Kidney (tissue), 14 donors: ENCODE results near the gene NOD2. TPM values are rescaled to one million over a fixed set of nuclear protein-coding genes. Genes with fewer than 3 reads are reported as not detected.

Experiments
- DNase-seq, 5 donors: peaks; one replicate each; pipeline ENCODE4 v3.0.0-alpha.2; 2013 to 2020
- FAIRE-seq: peaks from 2 replicates; lab custom pipeline; 2012; peaks lifted over from hg19 to GRCh38; lab: Jason Lieb, UNC
- H3K27ac ChIP-seq, 2 donors: one replicate each; pipeline ENCODE4 v1.7.0; 2013; ENCODE audit warnings: low read depth in 2 of 2, low read length in 2 of 2, inconsistent platforms in 1 of 2
- H3K27me3 ChIP-seq: one replicate; pipeline ENCODE4 v1.7.1; 2013; ENCODE audit warnings: low read length, inconsistent platforms; ENCODE audit not compliant: control insufficient read depth, insufficient read depth
- H3K36me3 ChIP-seq, 3 donors: one replicate each; pipeline versions ENCODE4 v1.7.0 to v1.7.1; 2013; ENCODE audit warnings: low read length in 3 of 3, control low read depth in 1 of 3, inconsistent platforms in 1 of 3; ENCODE audit not compliant: insufficient read depth in 3 of 3, control insufficient read depth in 2 of 3
- H3K4me1 ChIP-seq, 3 donors: one replicate each; pipeline versions ENCODE4 v1.7.0 to v1.7.1; 2013; ENCODE audit warnings: low read length in 3 of 3, inconsistent platforms in 1 of 3, low read depth in 1 of 3; ENCODE audit not compliant: control insufficient read depth in 2 of 3, insufficient read depth in 2 of 3
- H3K4me3 ChIP-seq, 3 donors: one replicate each; pipeline versions ENCODE4 v1.7.0 to v1.8.1; 2013; ENCODE audit warnings: low read length in 3 of 3, control low read depth in 1 of 3, inconsistent platforms in 1 of 3
- H3K9ac ChIP-seq, 3 donors: one replicate each; pipeline versions ENCODE4 v1.7.0 to v1.7.1; 2013; ENCODE audit warnings: low read length in 3 of 3, control low read depth in 1 of 3, inconsistent platforms in 1 of 3
- H3K9me3 ChIP-seq, 3 donors: one replicate each; pipeline versions ENCODE4 v1.7.0 to v1.7.1; 2013; ENCODE audit warnings: low read length in 3 of 3, control low read depth in 1 of 3, inconsistent platforms in 1 of 3; ENCODE audit not compliant: control insufficient read depth in 2 of 3, insufficient read depth in 1 of 3
- CTCF ChIP-seq: IDR thresholded peaks from 3 replicates; pipeline ENCODE4 v1.5.1; 2012; ENCODE audit warnings: mild to moderate bottlenecking, moderate library complexity, borderline replicate concordance; ENCODE audit not compliant: insufficient read depth; ENCODE audit errors: extremely low read depth
- intact Hi-C: fragments of 100-400 bp; cut with DNase I; formaldehyde crosslinking; loops from one replicate; pipeline ENCODE4 v1.11.1; 2022
- polyA plus RNA-seq: library from polyadenylated mRNA; stranded (reverse); fragments of 350-450 nt; fragmentation: Illumina TruSeq; extraction: RNeasy Lipid Tissue Mini Kit (QIAGEN cat#74804); gene quantifications from one replicate; pipeline ENCODE4 v1.2.3, GENCODE V29; 2014; ENCODE audit warnings: low read depth, low replicate concordance; ENCODE audit not compliant: insufficient read depth
- total RNA-seq: library from RNA; stranded (reverse); fragmentation: NEBNext Ultra II Directional; extraction: Animal tissue kit (Norgen Biotek cat#: 25700); gene quantifications from one replicate; pipeline ENCODE4 v1.2.1, GENCODE V29; 2021
- donor health status: control.
- donor health status: control.
- donor health status: control.
- donor health status: control.
- donor health status: control.
- donor health status: DM: yes; HTN: yes; CAD: no.
- donor health status: Normal renal cell carcinoma (clear cell type).

NOD2 gene
- total and polyA plus RNA-seq, 2 donors from 2014 or later, result 0.22 to 3.6 TPM

- Histone ChIP-seq H3K27ac (no peak overlapping the region), H3K36me3 (no peaks in the 10 kb centered on the region), H3K9ac (no peak overlapping the region), H3K4me1 (no peaks in the 10 kb centered on the region), H3K4me3 (no peak overlapping the region), H3K9me3 (peaks cover 0 to 2% (median 0%) of the 10 kb centered on the region in 3 donors), H3K27me3 (no peaks in the 10 kb centered on the region)
- FAIRE-seq (no peak), DNase-seq (no peak)
- intact Hi-C loops, result no loop called here
- TF ChIP-seq CTCF, result no peak
These were observed 40.5 kb upstream of the NOD2 start for GRCh38 chr16:50652836-50653425.

GRCh38 chr16:50653633-50654519 is 39.5 kb upstream of the NOD2 start:
- no peak for FAIRE-seq
- no peak overlapping the region for H3K27ac ChIP-seq
- no peak overlapping the region for H3K4me3 ChIP-seq

GRCh38 chr16:50655558-50656055 is 37.8 kb upstream of the NOD2 start:
- Histone ChIP-seq H3K9ac (no peak overlapping the region), H3K9me3 (no peaks in the 10 kb centered on the region), H3K36me3 (no peaks in the 10 kb centered on the region), H3K27me3 (no peaks in the 10 kb centered on the region), H3K4me1 (no peaks in the 10 kb centered on the region), H3K4me3 (no peak overlapping the region), H3K27ac (no peak overlapping the region)
- TF ChIP-seq CTCF, result no peak
- DNase-seq, result no peak
- intact Hi-C loops, result no loop called here
- no peak for FAIRE-seq

More at GRCh38 chr16:50653633-50654519, 39.5 kb upstream of the NOD2 start:
- Histone ChIP-seq H3K27me3 (no peaks in the 10 kb centered on the region), H3K36me3 (no peaks in the 10 kb centered on the region), H3K4me1 (no peaks in the 10 kb centered on the region), H3K9me3 (peaks cover 0 to under 1% (median 0%) of the 10 kb centered on the region in 3 donors), H3K9ac (no peak overlapping the region)
- peak in 2 of 5 donors; percentile 33 to 36 for DNase-seq
- intact Hi-C loops, result no loop called here
- TF ChIP-seq CTCF, result no peak
